C4-2B (cell line): Measurements from ENCODE around the gene MED13L.

Source experiments
- CTCF ChIP-seq: fragments of 450-650 bp; conservative IDR thresholded peaks from 2 replicates; pipeline ENCODE4 v1.5.1; 2017; ENCODE audit warnings: mild to moderate bottlenecking
- ZFX ChIP-seq: fragments of 450-650 bp; IDR thresholded peaks from 2 replicates; pipeline ENCODE4 v1.6.1; 2017

- no peak for TF ChIP-seq CTCF
- TF ChIP-seq ZFX, result no peak
Observed at GRCh38 chr12:115946092-115946491, 331.4 kb downstream of the MED13L start.
